DMS114 treated with DMSO at 0.1 percent for 48 hours (cell line): ENCODE results near the gene SHC3.

Experiments
- DNase-seq: peaks from one replicate; lab custom pipeline; 2025; ENCODE audit not compliant: unreplicated experiment; lab: John Stamatoyannopoulos, UW

The SHC3 gene

DNA sequence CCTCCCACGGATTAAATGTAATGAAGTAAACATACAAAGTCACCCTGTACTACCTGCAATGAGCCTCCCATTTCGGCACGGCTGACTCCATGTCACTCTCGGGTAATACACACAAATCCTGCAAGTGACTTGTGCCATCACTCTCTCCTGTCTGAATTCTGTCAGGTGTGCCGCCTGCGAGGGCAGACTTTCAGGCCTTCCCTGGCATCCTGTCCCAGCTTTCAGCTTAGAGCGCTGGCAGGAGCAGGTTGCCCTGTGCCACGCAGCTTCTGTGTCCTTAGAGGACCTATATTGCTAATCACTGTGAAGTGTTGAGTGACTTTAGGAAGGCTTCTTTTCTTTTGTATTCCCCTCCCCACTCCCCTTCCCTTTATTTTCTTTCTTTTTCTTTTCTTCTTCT is 213.1 kb downstream of the SHC3 start:
- no peak for DNase-seq

DNA sequence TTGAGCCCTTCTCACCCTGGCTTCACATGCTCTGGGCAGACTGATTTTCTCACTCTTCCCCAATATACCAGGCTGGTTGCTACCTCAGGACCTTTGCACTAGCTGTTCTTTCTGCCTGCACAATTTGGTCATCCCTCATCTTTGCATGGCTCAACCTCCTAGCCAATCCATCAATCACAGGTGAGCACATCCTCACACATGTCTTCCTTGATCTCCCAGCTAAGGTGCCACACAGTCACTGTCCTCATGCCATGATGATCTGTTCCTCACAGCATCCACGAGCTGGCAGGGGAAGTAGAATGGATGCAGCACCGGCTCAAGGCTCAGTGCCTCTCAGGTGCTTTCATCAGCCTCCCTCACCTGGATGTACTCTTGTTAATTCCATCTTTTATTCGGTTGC is 218.0 kb downstream of the SHC3 start:
- no peak for DNase-seq

DNA sequence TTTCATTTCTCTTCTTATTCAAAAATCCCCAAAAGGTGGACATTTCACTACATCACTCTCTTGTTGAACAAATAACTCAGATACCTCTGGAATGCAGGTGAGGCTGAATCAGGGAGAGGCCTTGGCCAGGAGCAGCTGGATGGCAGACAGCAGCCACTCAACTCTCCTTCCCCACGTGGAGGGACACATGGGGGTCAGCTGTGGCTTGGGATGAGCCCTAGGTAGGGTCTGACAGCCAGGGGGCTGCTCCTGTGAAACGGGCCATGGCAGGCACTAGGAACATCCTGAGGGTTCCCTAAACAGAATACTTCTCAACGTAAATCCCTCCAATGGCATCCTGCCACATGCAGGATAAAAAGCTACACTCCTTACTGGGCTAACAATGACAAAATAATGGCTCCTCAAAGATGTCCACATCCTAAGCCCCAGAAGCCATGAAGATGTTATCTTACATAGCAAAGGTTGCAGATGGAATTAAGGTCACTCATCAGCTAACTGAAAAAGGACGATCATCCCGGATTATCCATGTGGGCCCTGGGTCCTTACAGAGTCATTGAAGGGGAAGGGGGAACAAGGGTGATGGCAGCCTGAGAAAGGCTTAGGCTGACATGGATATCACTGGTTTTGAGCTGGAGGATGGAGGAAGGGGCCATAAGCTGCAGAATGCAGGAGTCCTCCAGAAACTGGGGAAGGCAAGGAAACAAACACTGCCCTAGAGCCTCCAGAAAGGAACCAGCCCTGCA is 218.7 kb downstream of the SHC3 start:
- DNase-seq: no peak

- no peak for DNase-seq
Observed at GRCh38 chr9:88957526-88957925, 221.1 kb downstream of the SHC3 start.
